Upper lobe of left lung (tissue), 6 donors: ENCODE measurements around the gene SATB1. TPM values are rescaled to one million over a fixed set of nuclear protein-coding genes. Genes with fewer than 3 reads are reported as not detected.

Experiments used
- ATAC-seq, 2 donors: fragments of 200-7000 bp; cut with Tn5 transposase; one replicate each; pipeline ENCODE4 v1.9.1; 2022; ENCODE audit warnings: mild to moderate bottlenecking in 2 of 2, moderate library complexity in 2 of 2; ENCODE audit not compliant: low FRiP score in 2 of 2
- DNase-seq, 2 donors: peaks; one replicate each; pipeline ENCODE4 v3.0.0-alpha.2; 2019 to 2020
- H3K27ac ChIP-seq, 4 donors: fragments of 200-600 bp; sonication (generic); one replicate each; pipeline ENCODE4 v1.5.1; 2016 to 2019
- H3K27me3 ChIP-seq, 4 donors: fragments of 200-600 bp; sonication (generic); one replicate each; pipeline ENCODE4 v1.5.1; 2017 to 2019
- H3K36me3 ChIP-seq, 4 donors: fragments of 200-600 bp; sonication (generic); one replicate each; pipeline ENCODE4 v1.5.1; 2016 to 2019
- H3K4me1 ChIP-seq, 4 donors: fragments of 200-600 bp; sonication (generic); one replicate each; pipeline ENCODE4 v1.5.1; 2018 to 2019
- H3K4me3 ChIP-seq, 4 donors: fragments of 200-600 bp; sonication (generic); one replicate each; pipeline ENCODE4 v1.5.1; 2017 to 2019; ENCODE audit warnings: mild to moderate bottlenecking in 2 of 4, moderate library complexity in 1 of 4
- H3K9me3 ChIP-seq, 4 donors: fragments of 200-600 bp; sonication (generic); one replicate each; pipeline ENCODE4 v1.5.1; 2018 to 2019
- CTCF ChIP-seq, 6 experiments: fragments of 450-650 bp in 4 of 6; fragments of 200-600 bp in 2 of 6; sonication (generic) in 2 of 6; IDR thresholded peaks; one replicate each; pipeline ENCODE4 v1.5.1; 2016 to 2019; ENCODE audit warnings: antibody characterized with exemption in 6 of 6
- EP300 ChIP-seq, 4 donors: sonication (generic); formaldehyde crosslinking; IDR thresholded peaks; one replicate each; pipeline ENCODE4 v1.5.1; 2017; ENCODE audit warnings: antibody characterized with exemption in 4 of 4, control low read depth in 2 of 4
- POLR2A ChIP-seq, 4 donors: fragments of 450-650 bp; IDR thresholded peaks; one replicate each; pipeline ENCODE4 v1.5.1; 2016 to 2017; ENCODE audit warnings: antibody characterized with exemption in 4 of 4, mild to moderate bottlenecking in 2 of 4
- POLR2AphosphoS5 ChIP-seq, 2 donors: sonication (generic); formaldehyde crosslinking; IDR thresholded peaks; one replicate each; pipeline ENCODE4 v1.5.1; 2017; ENCODE audit warnings: antibody characterized with exemption in 2 of 2
- WGBS, 2 donors: methylation state at CpG; one replicate each; pipeline ENCODE4 v1.1.5; 2017 to 2018; 5-methylcytosine and 5-hydroxymethylcytosine counted together
- total RNA-seq, 6 donors: library from RNA; depleted of rRNA in 4 of 6; stranded (reverse); fragments of >200 nt in 4 of 6; gene quantifications; one replicate each; pipeline versions ENCODE4 v1.1.0 to v1.2.1, GENCODE V29; 2016 to 2021
- donor health status: DM: no; HTN: no; CAD: no; lungs with moderate emphysema.
- donor health status: DM: no; HTN: yes; CAD: no; lungs with severe emphysema.

Gene SATB1
- total RNA-seq, 6 donors from 2014 or later: 25.4 to 80.7 (median 45.0) TPM

- H3K4me3 ChIP-seq: no peak overlapping the region
- H3K27me3 ChIP-seq: peaks cover 0 to 8% (median 0%) of the 10 kb centered on the region in 4 donors
- no peak for DNase-seq
- H3K9me3 ChIP-seq: no peaks in the 10 kb centered on the region
- 24 to 39% methylated on average over 7 of the region's 7 CpGs for WGBS, 2 donors
- H3K27ac ChIP-seq: no peak overlapping the region
- TF ChIP-seq POLR2A (IDR thresholded peaks at IDR 0.05) (no peak), CTCF (IDR thresholded peaks at IDR 0.05) (no peak), POLR2AphosphoS5 (IDR thresholded peaks at IDR 0.05) (no peak), EP300 (IDR thresholded peaks at IDR 0.05) (no peak)
- no peak for ATAC-seq
- no peaks in the 10 kb centered on the region for H3K36me3 ChIP-seq
- peaks cover 11 to 16% (median 12%) of the 10 kb centered on the region in 4 donors for H3K4me1 ChIP-seq
Observed at GRCh38 chr3:18440066-18440722, 15.1 kb upstream of the SATB1 start.

- TF ChIP-seq POLR2AphosphoS5 (IDR thresholded peaks at IDR 0.05) (no peak), EP300 (IDR thresholded peaks at IDR 0.05) (no peak), CTCF (IDR thresholded peaks at IDR 0.05) (no peak), POLR2A (IDR thresholded peaks at IDR 0.05) (no peak)
- H3K36me3 ChIP-seq: no peaks in the 10 kb centered on the region
- no peak overlapping the region for H3K4me3 ChIP-seq
- no peak for DNase-seq
- H3K9me3 ChIP-seq: no peaks in the 10 kb centered on the region
- 71 to 83% methylated on average over 1 of the region's 1 CpG for WGBS, 2 donors
- H3K27me3 ChIP-seq: peaks cover 0 to 8% (median 0%) of the 10 kb centered on the region in 4 donors
- peaks cover 10 to 11% (median 11%) of the 10 kb centered on the region in 4 donors for H3K4me1 ChIP-seq
- no peak for ATAC-seq
- H3K27ac ChIP-seq: no peak overlapping the region
Observed at GRCh38 chr3:18439281-18439680, 14.1 kb upstream of the SATB1 start.

GRCh38 chr3:18438586-18438985 is 13.4 kb upstream of the SATB1 start:
- H3K36me3 ChIP-seq: no peaks in the 10 kb centered on the region
- H3K27me3 ChIP-seq: peaks cover 0 to 3% (median 0%) of the 10 kb centered on the region in 4 donors
- H3K27ac ChIP-seq: no peak overlapping the region
- DNase-seq (no peak), ATAC-seq (peak in 1 of 2 donors; percentile 40)
- TF ChIP-seq EP300 (IDR thresholded peaks at IDR 0.05): no peak
- TF ChIP-seq POLR2A (IDR thresholded peaks at IDR 0.05): no peak
- TF ChIP-seq POLR2AphosphoS5 (IDR thresholded peaks at IDR 0.05): no peak
- TF ChIP-seq CTCF (IDR thresholded peaks at IDR 0.05): no peak
- no peaks in the 10 kb centered on the region for H3K9me3 ChIP-seq
- H3K4me1 ChIP-seq: peaks cover 3 to 4% (median 4%) of the 10 kb centered on the region in 4 donors
- H3K4me3 ChIP-seq: no peak overlapping the region
- 72 to 80% methylated on average over 6 of the region's 6 CpGs for WGBS, 2 donors

- H3K4me3 ChIP-seq: no peak overlapping the region
- DNase-seq (no peak), ATAC-seq (no peak)
- H3K27me3 ChIP-seq: no peaks in the 10 kb centered on the region
- no peaks in the 10 kb centered on the region for H3K36me3 ChIP-seq
- H3K4me1 ChIP-seq: no peaks in the 10 kb centered on the region
- no peak overlapping the region for H3K27ac ChIP-seq
- no peaks in the 10 kb centered on the region for H3K9me3 ChIP-seq
- 75 to 81% methylated on average over 2 of the region's 2 CpGs for WGBS, 2 donors
- no peak for TF ChIP-seq POLR2AphosphoS5 (IDR thresholded peaks at IDR 0.05)
- TF ChIP-seq EP300 (IDR thresholded peaks at IDR 0.05): no peak
- no peak for TF ChIP-seq POLR2A (IDR thresholded peaks at IDR 0.05)
- TF ChIP-seq CTCF (IDR thresholded peaks at IDR 0.05): no peak
Observed at GRCh38 chr3:18436213-18436612, 11.1 kb upstream of the SATB1 start.

- no peak for DNase-seq
- WGBS, 2 donors: 81 to 83% methylated on average over 6 of the region's 6 CpGs
Observed at GRCh38 chr3:18434711-18435110, 9.6 kb upstream of the SATB1 start.

More at GRCh38 chr3:18434711-18435110, 9.6 kb upstream of the SATB1 start:
- Histone ChIP-seq H3K36me3 (no peaks in the 10 kb centered on the region), H3K27ac (no peak overlapping the region), H3K4me1 (no peaks in the 10 kb centered on the region), H3K27me3 (no peaks in the 10 kb centered on the region), H3K4me3 (no peak overlapping the region), H3K9me3 (no peaks in the 10 kb centered on the region)
- ATAC-seq: no peak
- TF ChIP-seq EP300 (IDR thresholded peaks at IDR 0.05): no peak
- no peak for TF ChIP-seq POLR2A (IDR thresholded peaks at IDR 0.05)
- TF ChIP-seq CTCF (IDR thresholded peaks at IDR 0.05): no peak
- TF ChIP-seq POLR2AphosphoS5 (IDR thresholded peaks at IDR 0.05): no peak
